ENCODE measurements around the gene TMEM8B. TPM values are rescaled to one million over a fixed set of nuclear protein-coding genes. Genes with fewer than 3 reads are reported as not detected.

Gene TMEM8B
- total RNA-seq, 4 donors from 2014 or later, result 2.2 to 8.4 (median 5.4) TPM

- no peak for DNase-seq (ENCODE audit: low spot score in 2 of 2)
- WGBS, 2 donors, result 84 to 85% methylated on average over 8 of the region's 8 CpGs
- intact Hi-C loops (cut with DNase I; ENCODE audit: low total_unique reads), result no loop called here
- H3K4me3 ChIP-seq (ENCODE audit: low read depth, poor library complexity, severe bottlenecking), result no peak overlapping the region
- no peak for TF ChIP-seq CTCF (IDR thresholded peaks at IDR 0.05)
- TF ChIP-seq POLR2A (IDR thresholded peaks at IDR 0.05), result no peak
These were observed 35.7 kb downstream of the TMEM8B start for GRCh38 chr9:35864695-35865255.

DNA sequence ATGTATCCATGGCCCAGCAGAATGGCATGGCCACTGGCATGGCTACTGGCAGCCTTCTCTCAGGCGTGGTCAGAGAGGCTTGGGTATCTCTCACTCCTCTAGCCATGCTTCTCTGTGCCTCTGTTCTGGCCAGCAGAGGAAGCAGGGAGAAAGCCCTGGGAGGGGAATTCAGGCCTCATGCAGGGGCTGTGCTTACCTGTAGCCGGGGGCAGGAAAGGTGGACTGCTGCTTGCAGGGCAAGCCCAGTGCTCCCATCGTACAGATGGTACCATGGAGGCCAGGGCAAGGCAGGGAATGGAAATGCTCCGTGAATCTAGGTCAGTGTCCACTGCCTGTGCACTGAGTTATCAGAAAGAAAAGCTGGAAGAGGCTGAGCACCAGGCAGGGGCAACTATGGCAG, 38.5 kb downstream of the TMEM8B start:
- no peak for DNase-seq (ENCODE audit: low spot score in 2 of 2)
- TF ChIP-seq CTCF (IDR thresholded peaks at IDR 0.05) (no peak), POLR2A (IDR thresholded peaks at IDR 0.05) (no peak)
- WGBS, 2 donors, result 78 to 96% methylated on average over 4 of the region's 4 CpGs
- H3K4me3 ChIP-seq (ENCODE audit: low read depth, poor library complexity, severe bottlenecking), result no peak overlapping the region
- intact Hi-C loops (cut with DNase I; ENCODE audit: low total_unique reads), result no loop called here

DNA sequence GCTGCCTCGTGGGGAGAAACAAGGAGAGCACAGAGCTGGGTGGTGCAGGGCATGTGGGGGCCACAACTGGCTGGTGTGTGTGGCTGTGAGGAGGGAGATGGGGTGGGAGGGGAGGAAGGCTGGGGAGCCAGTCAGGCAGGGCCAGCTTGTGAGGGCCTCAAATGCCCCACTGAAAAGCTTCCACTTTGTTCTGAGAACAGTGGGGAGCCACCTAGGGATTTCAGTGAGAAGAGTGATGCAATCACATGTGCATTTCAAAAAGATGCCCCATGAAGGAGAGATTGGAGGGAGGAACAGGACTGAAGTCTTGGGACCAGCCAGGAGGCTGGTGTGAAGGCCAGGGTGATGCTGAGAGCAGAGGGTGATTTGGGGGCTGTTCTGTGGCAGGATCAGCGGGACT, 39.9 kb downstream of the TMEM8B start:
- 79 to 82% methylated on average over 2 of the region's 2 CpGs for WGBS, 2 donors
- TF ChIP-seq POLR2A (IDR thresholded peaks at IDR 0.05), result no peak
- no peak for TF ChIP-seq CTCF (IDR thresholded peaks at IDR 0.05)
- no peak overlapping the region for H3K4me3 ChIP-seq (ENCODE audit: low read depth, poor library complexity, severe bottlenecking)
- DNase-seq (ENCODE audit: low spot score in 2 of 2), result peak in 1 of 2 donors; percentile 7
- intact Hi-C loops (cut with DNase I; ENCODE audit: low total_unique reads), result no loop called here

DNA sequence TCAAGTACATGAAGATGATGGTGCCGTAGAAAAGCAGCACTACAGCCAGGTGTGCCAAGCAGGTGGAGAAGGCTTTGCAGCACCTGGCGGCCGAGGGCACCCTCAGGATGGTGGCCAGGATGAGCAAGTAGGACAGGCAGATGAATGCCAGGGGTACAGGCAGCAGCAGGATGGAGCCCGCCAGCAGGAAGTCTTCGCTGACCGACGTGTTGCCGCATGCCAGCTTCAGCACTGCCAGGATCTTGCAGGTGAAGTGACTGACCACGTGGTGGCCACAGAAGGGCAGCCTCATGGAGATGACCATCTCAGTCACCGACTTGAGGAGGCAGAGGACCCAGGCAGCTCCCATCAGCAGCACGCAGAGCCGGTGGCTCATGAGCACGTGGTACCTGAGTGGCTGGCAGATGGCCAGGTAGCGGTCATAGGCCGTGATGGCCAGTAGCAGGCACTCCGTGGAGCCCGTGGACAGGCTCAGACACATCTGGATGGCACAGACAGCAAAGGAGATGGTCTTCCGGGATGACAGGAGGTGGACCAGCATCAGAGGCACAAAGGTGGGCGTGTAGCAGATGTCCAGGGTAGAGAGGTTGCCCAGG, 40.7 kb downstream of the TMEM8B start:
- 78 to 84% methylated on average over 16 to 17 of the region's 19 CpGs for WGBS, 2 donors

DNA sequence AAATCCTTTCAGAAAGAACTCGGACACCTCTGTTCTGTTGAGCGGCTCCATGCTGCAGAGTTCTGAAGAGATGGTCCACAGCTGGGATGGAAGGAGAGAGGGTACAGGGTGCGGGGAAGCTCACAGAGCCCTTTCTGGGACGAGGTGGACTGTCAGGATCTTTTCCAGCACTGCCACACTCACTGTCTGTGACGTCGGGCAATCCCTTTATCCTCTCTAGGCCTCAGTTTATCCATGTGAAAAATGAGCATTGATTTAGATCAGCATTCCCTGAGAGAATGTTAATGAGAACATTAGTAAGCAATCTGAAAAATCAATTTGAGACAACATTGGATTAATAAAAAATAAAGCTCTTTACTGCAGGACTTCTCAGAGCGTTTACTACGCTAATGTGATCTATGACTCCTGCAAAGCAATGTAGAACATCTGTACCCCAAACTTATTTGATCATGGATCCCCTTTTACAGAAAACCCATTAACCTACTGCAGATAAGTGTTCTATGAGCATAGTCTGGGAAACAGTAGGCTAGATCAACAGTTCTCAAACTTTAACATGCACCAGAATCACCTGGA, 41.4 kb downstream of the TMEM8B start, which contains the start of gene OR13J1:
Gene OR13J1 (minus strand): TSS at position 51 of the 573 bp plus-strand sequence. CDS start 0 bp downstream, at position 51.
- DNase-seq (ENCODE audit: low spot score in 2 of 2), result peak in 1 of 2 donors; percentile 4
- H3K4me3 ChIP-seq (ENCODE audit: low read depth, poor library complexity, severe bottlenecking), result no peak within 1 kb of the TSS
- TF ChIP-seq CTCF (IDR thresholded peaks at IDR 0.05), result no peak
- no peak for TF ChIP-seq POLR2A (IDR thresholded peaks at IDR 0.05)
- 90 to 92% methylated on average over 8 of the region's 8 CpGs for WGBS, 2 donors
- intact Hi-C loops (cut with DNase I; ENCODE audit: low total_unique reads), result loop anchor here (10.0 kb wide), 1 partner anchor 726 kb away; no protein-coding TSS in a partner anchor

More for the DNA sequence above, 40.7 kb downstream of the TMEM8B start:
- DNase-seq (ENCODE audit: low spot score in 2 of 2), result peak in 1 of 2 donors; percentile 10
- H3K4me3 ChIP-seq (ENCODE audit: low read depth, poor library complexity, severe bottlenecking), result no peak overlapping the region
- TF ChIP-seq CTCF (IDR thresholded peaks at IDR 0.05) (no peak), POLR2A (IDR thresholded peaks at IDR 0.05) (no peak)
- intact Hi-C loops (cut with DNase I; ENCODE audit: low total_unique reads), result loop anchor here (10.0 kb wide), 1 partner anchor 725 kb away; no protein-coding TSS in a partner anchor

Data from lower leg skin (tissue), 4 donors.